NCI-H510A treated with DMSO at 0.1 percent for 48 hours (cell line): ENCODE data around the gene PAX5.

Experiments used
- DNase-seq: peaks from one replicate; lab custom pipeline; 2025; lab: John Stamatoyannopoulos, UW

PAX5 gene

GRCh38 chr9:36855448-36856315 is 178.4 kb downstream of the PAX5 start:
- DNase-seq = no peak

- DNase-seq = no peak
Measured at GRCh38 chr9:36854751-36855150, 179.3 kb downstream of the PAX5 start.

GRCh38 chr9:36854034-36854433 is 180.0 kb downstream of the PAX5 start:
- no peak for DNase-seq

GRCh38 chr9:36853233-36853632 is 180.8 kb downstream of the PAX5 start:
- DNase-seq = no peak

GRCh38 chr9:36849943-36850342 is 184.1 kb downstream of the PAX5 start:
- no peak for DNase-seq

GRCh38 chr9:36848946-36849345 is 185.1 kb downstream of the PAX5 start:
- no peak for DNase-seq

GRCh38 chr9:36847781-36848673 is 186.0 kb downstream of the PAX5 start:
- DNase-seq = no peak

GRCh38 chr9:36846621-36847020 is 187.4 kb downstream of the PAX5 start:
- DNase-seq = no peak

GRCh38 chr9:36845844-36846243 is 188.2 kb downstream of the PAX5 start:
- no peak for DNase-seq

- DNase-seq = no peak
Measured at GRCh38 chr9:36844961-36845360, 189.1 kb downstream of the PAX5 start.

- no peak for DNase-seq
Measured at GRCh38 chr9:36843964-36844363, 190.1 kb downstream of the PAX5 start.

GRCh38 chr9:36842560-36843530 is 191.2 kb downstream of the PAX5 start:
- no peak for DNase-seq

- DNase-seq = no peak
Measured at GRCh38 chr9:36840898-36841536, 193.1 kb downstream of the PAX5 start.

- DNase-seq = no peak
Measured at GRCh38 chr9:36839131-36839885, 194.8 kb downstream of the PAX5 start.

GRCh38 chr9:36837431-36838405 is 196.3 kb downstream of the PAX5 start:
- no peak for DNase-seq

GRCh38 chr9:36836486-36836885 is 197.6 kb downstream of the PAX5 start:
- DNase-seq = no peak

- no peak for DNase-seq
Measured at GRCh38 chr9:36835271-36835996, 198.6 kb downstream of the PAX5 start.

GRCh38 chr9:36834736-36835135 is 199.3 kb downstream of the PAX5 start:
- no peak for DNase-seq

- no peak for DNase-seq
Measured at GRCh38 chr9:36833954-36834353, 200.1 kb downstream of the PAX5 start.
